PC-3 (cell line): ENCODE results near the gene GDAP2.

ENCODE experiments used
- EZH2 ChIP-seq: fragments of 300-600 bp; sonication (generic); IDR thresholded peaks from one replicate; pipeline ENCODE4 v1.6.1; 2017; ENCODE audit warnings: antibody characterized with exemption, mild to moderate bottlenecking, low read length; ENCODE audit not compliant: unreplicated experiment
- EZH2phosphoT487 ChIP-seq: fragments of 300-600 bp; sonication (generic); IDR thresholded peaks from 2 replicates; pipeline ENCODE4 v1.6.1; 2018; ENCODE audit warnings: mild to moderate bottlenecking, antibody characterized with exemption, low read length, borderline replicate concordance
- TF ChIP-seq, protein P1 (sequence below): fragments of 300-600 bp; sonication (generic); conservative IDR thresholded peaks from 2 replicates; pipeline ENCODE4 v1.5.1; 2017; ENCODE audit warnings: antibody characterized with exemption, low read depth, mild to moderate bottlenecking, low read length

- TF ChIP-seq, protein P1, sequence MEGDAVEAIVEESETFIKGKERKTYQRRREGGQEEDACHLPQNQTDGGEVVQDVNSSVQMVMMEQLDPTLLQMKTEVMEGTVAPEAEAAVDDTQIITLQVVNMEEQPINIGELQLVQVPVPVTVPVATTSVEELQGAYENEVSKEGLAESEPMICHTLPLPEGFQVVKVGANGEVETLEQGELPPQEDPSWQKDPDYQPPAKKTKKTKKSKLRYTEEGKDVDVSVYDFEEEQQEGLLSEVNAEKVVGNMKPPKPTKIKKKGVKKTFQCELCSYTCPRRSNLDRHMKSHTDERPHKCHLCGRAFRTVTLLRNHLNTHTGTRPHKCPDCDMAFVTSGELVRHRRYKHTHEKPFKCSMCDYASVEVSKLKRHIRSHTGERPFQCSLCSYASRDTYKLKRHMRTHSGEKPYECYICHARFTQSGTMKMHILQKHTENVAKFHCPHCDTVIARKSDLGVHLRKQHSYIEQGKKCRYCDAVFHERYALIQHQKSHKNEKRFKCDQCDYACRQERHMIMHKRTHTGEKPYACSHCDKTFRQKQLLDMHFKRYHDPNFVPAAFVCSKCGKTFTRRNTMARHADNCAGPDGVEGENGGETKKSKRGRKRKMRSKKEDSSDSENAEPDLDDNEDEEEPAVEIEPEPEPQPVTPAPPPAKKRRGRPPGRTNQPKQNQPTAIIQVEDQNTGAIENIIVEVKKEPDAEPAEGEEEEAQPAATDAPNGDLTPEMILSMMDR = no peak
- TF ChIP-seq EZH2 = no peak
- TF ChIP-seq EZH2phosphoT487 = no peak
Observed at GRCh38 chr1:117976381-117976780, 47.0 kb upstream of the GDAP2 start.
